Ectodermal cell (in vitro differentiated cells): ENCODE measurements around the gene CBX8.

ENCODE experiments used
- H3K27ac ChIP-seq: 2 replicates; pipeline ENCODE4 v1.7.0; 2013; ENCODE audit warnings: mild to moderate bottlenecking, low read depth, low read length; ENCODE audit not compliant: insufficient read depth, poor library complexity, severe bottlenecking
- H3K27me3 ChIP-seq: 2 replicates; pipeline ENCODE4 v1.7.0; 2013; ENCODE audit warnings: mild to moderate bottlenecking, low read length; ENCODE audit not compliant: insufficient read depth, control insufficient read depth, poor library complexity, severe bottlenecking
- H3K36me3 ChIP-seq: one replicate; pipeline ENCODE4 v1.7.0; 2013; ENCODE audit warnings: low read length; ENCODE audit not compliant: control insufficient read depth, insufficient read depth
- H3K4me1 ChIP-seq: one replicate; pipeline ENCODE4 v1.7.0; 2013; ENCODE audit warnings: low read length; ENCODE audit not compliant: control insufficient read depth, insufficient read depth
- H3K4me3 ChIP-seq: 2 replicates; pipeline ENCODE4 v1.7.0; 2013; ENCODE audit warnings: low read depth, low read length, control low read depth; ENCODE audit not compliant: insufficient read depth
- H3K9me3 ChIP-seq: 2 replicates; pipeline ENCODE4 v1.7.0; 2013; ENCODE audit warnings: mild to moderate bottlenecking, low read length, moderate library complexity; ENCODE audit not compliant: control insufficient read depth
- WGBS, 2 experiments: methylation state at CpG; one replicate each; pipeline ENCODE4 v1.1.7; 2013; ENCODE audit warnings: missing lambda C conversion rate in 2 of 2; 5-methylcytosine and 5-hydroxymethylcytosine counted together

The CBX8 gene

DNA sequence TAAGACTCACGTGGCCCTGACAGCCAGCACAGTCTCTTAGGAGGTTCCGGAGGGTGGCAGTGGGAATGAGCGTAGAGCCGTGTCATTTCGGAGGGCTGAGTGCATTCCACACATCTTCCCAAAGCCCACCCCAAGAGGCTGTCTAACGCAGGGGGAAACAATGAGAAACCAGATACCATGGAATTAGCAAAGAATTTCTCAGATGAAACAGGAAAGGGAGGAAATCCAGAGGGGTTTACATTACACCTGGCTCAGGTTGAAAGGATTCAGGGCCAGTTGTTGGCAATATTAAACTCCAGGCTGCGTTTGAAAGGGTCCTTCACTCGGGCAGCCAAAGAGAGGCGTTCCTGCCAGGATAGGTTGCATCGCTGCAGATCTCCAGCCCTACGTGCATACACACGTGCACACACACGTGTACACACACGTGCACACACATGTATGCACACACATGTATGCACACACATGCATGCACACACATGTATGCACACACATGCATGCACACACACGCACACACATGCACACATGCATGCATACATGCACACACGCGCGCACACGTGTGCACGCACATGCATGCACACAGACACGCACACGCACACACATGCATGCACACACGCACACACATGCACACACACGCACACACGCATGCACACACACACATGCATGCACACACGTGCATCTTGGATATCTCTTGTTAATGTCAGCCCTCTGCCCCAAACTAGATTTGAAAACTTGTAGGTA is 30.1 kb upstream of the CBX8 start:
- Histone ChIP-seq H3K27me3 (peaks cover 58% of the 10 kb centered on the region), H3K27ac (no peak overlapping the region), H3K9me3 (no peaks in the 10 kb centered on the region), H3K4me1 (peaks cover 12% of the 10 kb centered on the region), H3K36me3 (no peaks in the 10 kb centered on the region), H3K4me3 (no peak overlapping the region)
- 87% methylated on average over 26 of the region's 26 CpGs for WGBS, 2 experiments

DNA sequence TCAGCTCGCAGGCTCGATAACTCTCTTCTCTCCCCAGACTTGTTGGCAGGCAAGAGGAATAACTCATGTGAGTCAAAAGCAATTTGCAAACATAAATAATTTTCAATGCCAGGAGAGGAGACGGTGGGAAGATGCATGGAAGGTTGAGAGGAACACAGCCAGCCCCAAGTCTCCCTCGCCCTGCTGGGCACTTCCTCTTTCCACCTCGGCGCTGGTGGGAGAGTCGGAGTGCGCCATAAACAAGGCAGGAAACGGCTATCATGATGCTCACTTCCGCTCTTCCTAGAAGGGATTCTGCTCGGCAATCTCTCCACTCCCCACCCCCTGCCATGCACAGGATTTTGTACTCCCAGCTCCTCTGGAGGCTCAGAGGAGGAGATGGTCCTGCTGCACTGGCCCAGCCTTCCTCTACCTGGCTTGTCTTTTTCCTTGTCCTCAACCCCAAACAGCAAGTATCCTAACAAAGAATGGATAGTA is 29.4 kb upstream of the CBX8 start:
- Histone ChIP-seq H3K4me3 (no peak overlapping the region), H3K27me3 (peaks cover 56% of the 10 kb centered on the region), H3K9me3 (no peaks in the 10 kb centered on the region), H3K27ac (no peak overlapping the region), H3K36me3 (no peaks in the 10 kb centered on the region), H3K4me1 (peaks cover 8% of the 10 kb centered on the region)
- 79 to 80% methylated on average over 11 of the region's 11 CpGs for WGBS, 2 experiments

DNA sequence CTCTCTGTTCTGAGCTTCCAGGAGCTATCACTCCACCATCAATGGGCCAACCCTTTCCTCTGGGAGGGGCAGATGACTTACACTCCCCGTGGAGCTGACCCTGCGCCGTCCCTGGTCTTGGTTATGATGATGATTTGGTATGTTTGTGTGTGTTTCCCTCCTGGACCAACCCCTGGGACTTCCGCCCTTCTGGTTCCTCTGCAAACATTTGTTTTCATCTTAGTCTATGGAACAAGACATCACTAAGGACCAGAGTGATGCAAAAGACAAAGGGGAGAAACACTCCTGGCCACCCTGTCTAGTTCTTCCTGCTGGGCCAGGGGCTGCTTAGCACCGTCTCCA is 28.7 kb upstream of the CBX8 start:
- 92 to 94% methylated on average over 5 of the region's 5 CpGs for WGBS, 2 experiments

DNA sequence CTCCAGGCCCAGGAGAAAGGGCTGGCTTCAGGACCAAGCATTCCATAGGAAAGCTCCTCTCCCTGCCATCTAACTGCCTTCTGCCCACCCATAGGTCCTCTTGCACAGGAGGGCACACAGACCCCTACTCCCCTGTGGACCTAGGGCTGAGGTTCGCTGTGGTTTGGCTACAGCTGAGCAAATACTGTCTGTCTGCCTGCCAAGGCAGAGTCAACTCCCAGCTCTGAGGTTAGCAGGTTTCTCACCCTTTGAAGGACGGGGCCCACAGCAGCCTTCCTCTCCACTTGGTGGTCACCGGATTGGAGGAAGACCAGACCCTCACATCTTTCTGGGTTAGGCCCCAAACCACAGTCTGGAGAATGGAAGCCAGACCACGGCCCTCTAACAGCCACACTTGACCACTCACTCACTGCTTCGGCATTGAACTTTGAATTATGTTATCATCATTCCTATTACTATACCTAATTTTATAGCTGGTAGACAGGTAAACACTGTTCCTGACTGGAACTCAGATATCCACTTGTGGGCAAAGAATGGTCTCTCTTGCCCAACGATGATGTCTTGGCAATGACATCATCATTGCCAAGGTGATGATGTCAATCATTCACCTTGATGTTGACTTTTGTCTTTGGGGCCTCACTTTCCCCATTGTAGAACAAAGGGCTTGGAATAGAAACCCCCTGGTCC is 28.2 kb upstream of the CBX8 start:
- no peak overlapping the region for H3K4me3 ChIP-seq
- H3K27me3 ChIP-seq: peaks cover 56% of the 10 kb centered on the region
- H3K36me3 ChIP-seq: no peaks in the 10 kb centered on the region
- 92 to 94% methylated on average over 6 of the region's 6 CpGs for WGBS, 2 experiments
- no peaks in the 10 kb centered on the region for H3K9me3 ChIP-seq
- H3K27ac ChIP-seq: no peak overlapping the region
- no peaks in the 10 kb centered on the region for H3K4me1 ChIP-seq

More for the DNA sequence above, 28.7 kb upstream of the CBX8 start:
- Histone ChIP-seq H3K36me3 (no peaks in the 10 kb centered on the region), H3K4me3 (no peak overlapping the region), H3K27me3 (peaks cover 56% of the 10 kb centered on the region), H3K4me1 (peaks cover 1% of the 10 kb centered on the region), H3K9me3 (no peaks in the 10 kb centered on the region), H3K27ac (no peak overlapping the region)

DNA sequence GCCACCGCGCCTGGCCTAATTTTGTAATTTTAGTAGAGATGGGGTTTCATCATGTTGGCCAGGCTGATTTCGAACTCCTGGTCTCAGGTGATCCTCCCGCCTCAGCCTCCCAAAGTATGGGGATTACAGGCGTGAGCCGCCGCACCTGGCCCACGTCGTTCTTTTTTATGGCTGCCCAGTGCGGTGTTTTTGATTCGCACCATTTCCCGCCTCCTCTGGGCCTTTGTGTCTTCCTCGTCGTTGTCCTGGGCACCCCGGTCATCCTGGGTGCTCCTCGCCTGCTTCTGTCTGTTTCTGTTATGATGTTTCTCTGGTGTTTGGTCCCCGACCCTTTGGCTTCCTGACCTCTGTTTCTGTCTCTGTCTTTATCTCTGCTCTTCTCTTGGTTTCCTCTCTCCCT is 27.4 kb upstream of the CBX8 start:
- Histone ChIP-seq H3K4me1 (no peaks in the 10 kb centered on the region), H3K9me3 (no peaks in the 10 kb centered on the region), H3K36me3 (no peaks in the 10 kb centered on the region), H3K4me3 (no peak overlapping the region), H3K27me3 (peaks cover 56% of the 10 kb centered on the region), H3K27ac (no peak overlapping the region)
- WGBS, 2 experiments: 94% methylated on average over 17 of the region's 17 CpGs

DNA sequence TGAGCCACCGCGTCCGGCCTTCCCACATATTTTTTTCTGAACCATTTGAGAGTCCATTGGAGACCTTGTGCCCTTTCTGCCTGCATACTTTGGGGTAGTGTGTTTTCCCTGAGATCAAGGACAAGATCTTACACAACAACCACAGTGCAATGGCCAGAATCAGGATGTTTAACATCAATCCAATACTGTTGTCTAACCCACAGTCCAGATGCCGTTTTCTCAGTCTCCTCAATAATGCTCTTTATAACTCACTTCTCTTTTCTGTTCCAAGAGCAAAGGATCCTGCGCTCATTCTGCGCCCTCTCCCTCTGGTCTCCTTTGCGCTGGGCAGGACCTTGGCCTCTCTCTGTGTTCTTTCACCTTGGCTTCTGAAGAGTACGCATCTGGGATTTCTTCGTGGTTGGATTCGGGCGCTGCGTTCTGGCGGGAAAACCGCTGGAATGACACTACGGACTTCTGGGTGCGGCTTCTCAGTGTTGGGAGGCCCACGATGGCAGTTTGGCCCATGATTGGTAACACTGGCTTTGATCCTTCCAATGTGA is 25.8 kb upstream of the CBX8 start:
- no peaks in the 10 kb centered on the region for H3K4me1 ChIP-seq
- peaks cover 68% of the 10 kb centered on the region for H3K27me3 ChIP-seq
- H3K4me3 ChIP-seq: no peak overlapping the region
- H3K27ac ChIP-seq: no peak overlapping the region
- 94 to 96% methylated on average over 17 of the region's 17 CpGs for WGBS, 2 experiments
- no peaks in the 10 kb centered on the region for H3K36me3 ChIP-seq
- H3K9me3 ChIP-seq: no peaks in the 10 kb centered on the region

DNA sequence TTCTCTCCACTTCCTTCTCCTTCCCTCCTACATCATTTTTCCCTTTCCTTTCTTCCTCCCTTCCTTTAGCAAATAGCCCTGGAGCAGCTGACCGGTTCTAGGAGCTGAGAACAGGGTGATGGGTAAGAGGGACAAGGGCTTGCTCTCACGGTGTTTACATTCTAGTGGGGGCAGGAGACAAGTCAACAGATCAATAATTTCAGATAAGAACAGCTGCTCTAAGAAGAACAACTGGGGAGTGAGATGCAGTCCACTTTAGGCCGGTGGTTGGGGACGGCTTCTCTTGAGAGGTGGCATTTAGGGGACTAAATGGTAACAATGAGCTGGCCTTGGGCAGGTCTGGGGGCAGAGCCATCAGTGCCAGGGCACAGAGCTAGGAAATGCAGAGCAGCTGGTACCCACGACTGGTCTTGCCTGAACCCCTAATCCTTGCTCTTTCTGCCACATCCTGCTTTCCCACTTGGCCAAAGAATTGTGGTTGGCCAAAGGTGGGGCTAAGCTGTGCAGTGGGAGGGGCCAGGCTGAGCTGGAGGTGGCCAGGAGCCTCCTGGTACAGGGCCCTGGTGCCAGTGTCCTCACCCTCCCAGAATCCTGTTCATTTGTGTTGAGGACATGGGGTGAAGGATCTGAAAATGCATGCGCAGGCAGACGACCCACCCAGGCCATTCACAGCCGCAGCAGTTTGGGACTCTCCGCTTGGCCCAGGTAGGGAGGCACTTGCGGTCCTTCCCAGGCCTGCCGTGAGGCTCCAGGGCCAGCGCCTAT is 24.6 kb upstream of the CBX8 start:
- no peaks in the 10 kb centered on the region for H3K9me3 ChIP-seq
- no peak overlapping the region for H3K4me3 ChIP-seq
- no peaks in the 10 kb centered on the region for H3K36me3 ChIP-seq
- no peaks in the 10 kb centered on the region for H3K4me1 ChIP-seq
- 89 to 90% methylated on average over 12 of the region's 12 CpGs for WGBS, 2 experiments
- peaks cover 76% of the 10 kb centered on the region for H3K27me3 ChIP-seq
- H3K27ac ChIP-seq: no peak overlapping the region

DNA sequence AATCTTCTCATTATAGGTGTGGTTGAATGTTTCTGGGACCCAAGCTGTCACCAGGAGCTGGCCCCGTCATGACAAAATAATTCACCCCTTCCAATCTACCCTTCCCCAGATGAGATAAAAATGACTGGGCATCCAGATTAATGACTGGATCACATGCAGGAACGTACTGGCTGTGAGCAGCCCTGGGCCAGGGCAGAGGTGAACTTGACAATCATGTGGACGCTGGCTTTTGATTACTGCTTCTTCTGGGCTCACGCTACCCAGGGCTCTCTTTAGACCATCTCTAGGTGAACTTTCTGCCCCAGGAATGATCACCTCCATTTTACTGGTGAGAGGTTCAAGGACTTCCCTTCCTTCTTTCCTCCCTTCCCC is 24.1 kb upstream of the CBX8 start:
- Histone ChIP-seq H3K36me3 (no peaks in the 10 kb centered on the region), H3K27me3 (peaks cover 76% of the 10 kb centered on the region), H3K27ac (no peak overlapping the region), H3K4me3 (no peak overlapping the region), H3K4me1 (no peaks in the 10 kb centered on the region), H3K9me3 (no peaks in the 10 kb centered on the region)
- 89 to 90% methylated on average over 4 of the region's 4 CpGs for WGBS, 2 experiments

DNA sequence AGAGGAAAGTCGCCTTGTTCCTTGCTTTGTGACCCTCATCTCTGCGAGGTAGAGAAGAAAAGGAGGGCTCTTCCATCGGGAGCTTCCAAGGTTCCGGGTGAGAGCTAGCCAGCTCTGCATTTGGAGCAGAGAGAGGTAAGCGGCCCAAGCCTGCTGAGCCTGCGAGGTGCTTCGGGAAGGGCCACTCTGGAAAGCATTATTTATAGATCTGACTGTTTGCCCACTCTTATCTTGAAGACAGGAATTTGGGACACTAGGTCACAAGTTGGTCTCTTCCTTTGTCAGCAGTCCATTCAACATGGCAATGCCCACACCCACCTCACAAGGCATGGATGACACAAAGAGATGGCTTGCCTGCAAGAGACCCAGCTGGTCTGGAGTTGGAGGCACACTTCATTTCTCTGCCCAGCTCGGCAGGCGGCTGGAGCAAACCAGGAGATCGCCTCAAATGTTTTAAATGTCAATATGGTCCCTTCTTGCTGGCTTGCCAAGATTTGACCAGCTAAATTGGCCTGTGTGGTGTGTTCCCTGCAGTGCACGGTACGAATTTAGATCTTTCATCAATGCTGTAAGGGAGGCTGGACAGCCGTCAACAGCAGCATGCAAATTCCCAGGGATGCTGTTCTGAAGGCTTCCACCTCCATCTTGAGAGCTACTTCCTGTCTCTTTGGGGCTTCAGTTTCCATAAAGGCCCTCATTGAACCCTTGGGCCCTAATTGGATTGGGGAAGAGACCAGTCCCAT is 22.8 kb upstream of the CBX8 start:
- peaks cover 81% of the 10 kb centered on the region for H3K27me3 ChIP-seq
- 87 to 88% methylated on average over 13 of the region's 13 CpGs for WGBS, 2 experiments

More for the DNA sequence above, 22.8 kb upstream of the CBX8 start:
- Histone ChIP-seq H3K4me3 (no peak overlapping the region), H3K4me1 (peaks cover 3% of the 10 kb centered on the region), H3K27ac (no peak overlapping the region), H3K9me3 (no peaks in the 10 kb centered on the region), H3K36me3 (no peaks in the 10 kb centered on the region)
